SU-DHL-6 (cell line): Measurements from ENCODE around the gene MMP24.

Experiments used
- H2AFZ ChIP-seq: fragments of 200-600 bp; sonication (generic); 2 replicates; pipeline ENCODE4 v1.6.1; 2014; ENCODE audit warnings: low read depth, mild to moderate bottlenecking, moderate library complexity, mixed read lengths, antibody characterized with exemption, low read length; ENCODE audit not compliant: severe bottlenecking
- H3F3A ChIP-seq: fragments of 200-600 bp; shearing (Covaris generic); 2 replicates; pipeline ENCODE4 v1.6.0; 2016; ENCODE audit warnings: antibody characterized with exemption, mild to moderate bottlenecking; ENCODE audit not compliant: insufficient read depth
- H3K27ac ChIP-seq: fragments of 200-600 bp; sonication (generic); 2 replicates; pipeline ENCODE4 v1.5.1; 2016; ENCODE audit warnings: low read depth, mild to moderate bottlenecking, low read length, moderate library complexity, mixed read lengths
- H3K27me3 ChIP-seq: fragments of 200-600 bp; sonication (generic), shearing (Covaris generic); 2 replicates; pipeline ENCODE4 v1.6.0; 2014; ENCODE audit warnings: mild to moderate bottlenecking, low read length
- H3K36me3 ChIP-seq: fragments of 200-600 bp; sonication (generic); 2 replicates; pipeline ENCODE4 v1.6.1; 2014; ENCODE audit warnings: mild to moderate bottlenecking, low read length, mixed read lengths
- H3K4me2 ChIP-seq: fragments of 300-600, 200-600 bp; shearing (Covaris generic), sonication (generic); 2 replicates; pipeline ENCODE4 v1.6.0; 2014; ENCODE audit warnings: low read length, low read depth, mild to moderate bottlenecking; ENCODE audit not compliant: poor library complexity, severe bottlenecking
- H3K4me3 ChIP-seq: fragments of 200-600 bp; sonication (generic); 2 replicates; pipeline ENCODE4 v1.5.1; 2014; ENCODE audit warnings: antibody characterized with exemption, low read length, mild to moderate bottlenecking, mixed read lengths; ENCODE audit not compliant: insufficient read depth, poor library complexity, severe bottlenecking
- H3K79me2 ChIP-seq: fragments of 200-600 bp; sonication (generic); 2 replicates; pipeline ENCODE4 v1.6.1; 2014; ENCODE audit warnings: mild to moderate bottlenecking, low read length, moderate library complexity; ENCODE audit not compliant: insufficient read depth
- H3K9ac ChIP-seq: fragments of 200-600 bp; sonication (generic); 2 replicates; pipeline ENCODE4 v1.7.0; 2014; ENCODE audit warnings: mild to moderate bottlenecking, low read length
- H3K9me2 ChIP-seq: fragments of 200-600 bp; sonication (generic); replicated peaks from 2 replicates; pipeline ENCODE4 v1.6.1; 2014; ENCODE audit warnings: low read length; ENCODE audit not compliant: insufficient read depth
- H3K9me3 ChIP-seq: fragments of 200-600 bp; sonication (generic); 2 replicates; pipeline ENCODE4 v1.6.1; 2014; ENCODE audit warnings: low read length, mixed read lengths; ENCODE audit not compliant: insufficient read depth
- H4K20me1 ChIP-seq: fragments of 200-600 bp; sonication (generic); 2 replicates; pipeline ENCODE4 v1.6.1; 2014; ENCODE audit warnings: low read depth, mild to moderate bottlenecking, antibody characterized with exemption, low read length, moderate library complexity, mixed read lengths
- EZH2phosphoT487 ChIP-seq: fragments of 200-600 bp; sonication (generic), shearing (Covaris generic); conservative IDR thresholded peaks from 2 replicates; pipeline ENCODE4 v1.6.1; 2018; ENCODE audit warnings: mild to moderate bottlenecking, antibody characterized with exemption, low read length, moderate library complexity, mixed read lengths
- TF ChIP-seq, protein P1 (sequence below): fragments of 200-600 bp; sonication (generic); IDR thresholded peaks from one replicate; pipeline ENCODE4 v1.5.1; 2017; ENCODE audit warnings: antibody characterized with exemption, mild to moderate bottlenecking, low read length, moderate library complexity; ENCODE audit not compliant: insufficient read depth, poor library complexity, severe bottlenecking

The MMP24 gene

DNA sequence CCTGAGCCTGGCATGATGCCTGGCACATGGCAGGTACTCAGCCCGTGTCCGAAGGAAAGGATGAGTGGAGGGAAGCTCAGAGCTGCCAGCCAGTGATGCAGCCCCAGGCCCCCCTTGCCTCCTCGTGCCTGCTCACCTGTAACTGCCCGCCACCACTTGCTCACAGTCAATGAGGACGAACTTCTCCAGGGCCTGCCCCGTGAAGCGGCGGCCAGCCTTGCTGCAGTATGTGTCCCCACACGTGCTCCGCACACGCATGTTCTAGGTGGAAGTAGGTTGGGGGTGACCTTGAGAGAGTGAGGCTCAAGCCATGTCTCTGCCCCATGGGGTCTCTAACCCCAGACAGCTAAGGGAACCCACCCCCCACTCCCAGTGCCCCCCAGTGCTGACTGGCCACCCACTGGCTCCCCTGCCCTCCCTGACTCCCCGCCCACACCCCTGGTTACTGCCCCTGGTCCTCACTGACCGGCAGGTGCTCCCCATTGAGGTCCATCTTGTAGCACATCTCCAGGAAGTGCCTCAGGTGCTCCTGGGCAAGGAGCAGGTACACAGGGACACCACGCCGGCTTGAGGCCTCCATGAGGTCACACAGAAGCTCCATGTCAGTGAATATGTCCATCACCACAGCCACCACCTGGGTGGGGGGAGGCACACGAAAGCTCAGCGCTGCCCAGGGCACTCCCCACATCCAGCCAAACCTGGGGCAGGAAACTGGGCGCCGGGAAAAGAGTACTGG lies 62.0 kb downstream of the MMP24 start:
- no peak overlapping the region for H3K4me3 ChIP-seq
- H3K9me3 ChIP-seq, result no peaks in the 10 kb centered on the region
- H3K79me2 ChIP-seq, result peaks cover 10% of the 10 kb centered on the region
- H4K20me1 ChIP-seq, result no peaks in the 10 kb centered on the region
- no peaks in the 10 kb centered on the region for H3K9me2 ChIP-seq
- no peaks in the 10 kb centered on the region for H3K27me3 ChIP-seq
- no peak overlapping the region for H3K9ac ChIP-seq
- no peak overlapping the region for H3K4me2 ChIP-seq
- no peaks in the 10 kb centered on the region for H3K36me3 ChIP-seq
- no peak overlapping the region for H3K27ac ChIP-seq
- no peaks in the 10 kb centered on the region; the same call in 1 of the 2 replicates for H3F3A ChIP-seq
- TF ChIP-seq, protein P1, sequence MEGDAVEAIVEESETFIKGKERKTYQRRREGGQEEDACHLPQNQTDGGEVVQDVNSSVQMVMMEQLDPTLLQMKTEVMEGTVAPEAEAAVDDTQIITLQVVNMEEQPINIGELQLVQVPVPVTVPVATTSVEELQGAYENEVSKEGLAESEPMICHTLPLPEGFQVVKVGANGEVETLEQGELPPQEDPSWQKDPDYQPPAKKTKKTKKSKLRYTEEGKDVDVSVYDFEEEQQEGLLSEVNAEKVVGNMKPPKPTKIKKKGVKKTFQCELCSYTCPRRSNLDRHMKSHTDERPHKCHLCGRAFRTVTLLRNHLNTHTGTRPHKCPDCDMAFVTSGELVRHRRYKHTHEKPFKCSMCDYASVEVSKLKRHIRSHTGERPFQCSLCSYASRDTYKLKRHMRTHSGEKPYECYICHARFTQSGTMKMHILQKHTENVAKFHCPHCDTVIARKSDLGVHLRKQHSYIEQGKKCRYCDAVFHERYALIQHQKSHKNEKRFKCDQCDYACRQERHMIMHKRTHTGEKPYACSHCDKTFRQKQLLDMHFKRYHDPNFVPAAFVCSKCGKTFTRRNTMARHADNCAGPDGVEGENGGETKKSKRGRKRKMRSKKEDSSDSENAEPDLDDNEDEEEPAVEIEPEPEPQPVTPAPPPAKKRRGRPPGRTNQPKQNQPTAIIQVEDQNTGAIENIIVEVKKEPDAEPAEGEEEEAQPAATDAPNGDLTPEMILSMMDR, result no peak
- no peak for TF ChIP-seq EZH2phosphoT487
- no peak overlapping the region for H2AFZ ChIP-seq

DNA sequence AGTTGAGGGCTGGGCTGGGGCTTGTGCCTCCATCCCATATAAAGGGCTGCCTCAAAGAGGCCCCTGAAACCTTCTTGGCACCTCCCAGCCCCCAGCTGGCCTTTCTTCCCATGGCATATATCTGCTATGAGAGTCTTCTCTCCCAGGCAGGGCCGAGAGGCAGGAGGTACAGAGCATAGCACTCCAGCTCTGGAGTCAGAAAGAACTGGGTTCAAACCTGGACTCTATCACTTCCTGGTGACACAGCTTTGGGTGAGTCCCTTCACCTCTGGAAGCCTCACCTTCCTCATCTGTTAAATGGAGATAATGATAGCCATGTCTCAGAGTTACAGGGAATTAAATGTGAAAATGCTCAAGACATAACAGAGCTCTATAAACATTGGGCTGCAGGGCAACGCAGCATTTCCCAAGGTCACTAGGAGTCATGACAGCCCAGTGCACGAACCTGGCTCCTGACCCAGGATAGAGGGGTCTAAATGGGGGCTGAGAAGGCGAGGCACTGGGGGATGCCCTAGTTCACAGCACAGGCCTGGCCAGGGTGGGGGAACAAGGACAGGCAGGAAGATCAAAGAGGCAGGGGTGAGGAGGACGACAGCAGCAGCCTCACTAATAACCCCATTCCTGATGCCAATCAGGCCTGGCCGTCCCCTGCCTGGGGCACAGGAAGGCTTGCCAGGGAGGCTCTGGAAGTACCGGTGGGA lies 63.8 kb downstream of the MMP24 start:
- H3K27ac ChIP-seq, result no peak overlapping the region
- H3K79me2 ChIP-seq, result no peaks in the 10 kb centered on the region

DNA sequence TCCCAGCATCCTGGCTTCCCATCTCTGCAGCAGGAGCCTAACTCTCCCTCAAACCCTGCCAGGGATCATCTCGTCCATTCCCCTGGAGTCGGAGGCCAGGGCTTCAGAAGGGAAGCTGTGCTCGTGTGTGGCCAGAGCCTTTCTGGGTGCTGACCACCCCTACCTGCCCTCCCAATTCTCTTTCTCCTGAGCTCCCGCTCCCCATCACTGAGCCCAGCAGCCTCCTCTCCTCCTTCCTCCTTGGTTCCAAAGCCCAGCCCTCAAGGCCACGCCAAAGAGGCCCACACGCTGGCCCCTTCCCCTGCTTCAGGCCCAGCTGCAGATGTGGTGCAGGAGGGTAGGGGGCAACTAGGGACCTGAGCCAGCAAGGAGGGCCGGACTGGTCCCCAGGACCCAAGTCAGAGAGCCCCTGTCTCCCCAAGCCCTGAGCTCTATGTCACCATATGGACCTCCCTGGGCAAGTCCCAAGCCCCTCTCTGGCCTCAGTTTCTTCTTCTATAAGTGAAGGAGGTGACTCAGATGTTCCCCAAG lies 64.5 kb downstream of the MMP24 start:
- no peak overlapping the region for H3K9ac ChIP-seq
- H3K27me3 ChIP-seq, result no peaks in the 10 kb centered on the region
- H4K20me1 ChIP-seq, result no peaks in the 10 kb centered on the region
- no peaks in the 10 kb centered on the region for H3K36me3 ChIP-seq
- no peaks in the 10 kb centered on the region for H3F3A ChIP-seq
- H3K9me2 ChIP-seq, result no peaks in the 10 kb centered on the region
- no peak overlapping the region for H3K4me3 ChIP-seq
- no peak overlapping the region for H2AFZ ChIP-seq
- no peak overlapping the region for H3K4me2 ChIP-seq
- TF ChIP-seq, protein P1, result no peak
- TF ChIP-seq EZH2phosphoT487, result no peak
- no peak overlapping the region for H3K27ac ChIP-seq
- no peaks in the 10 kb centered on the region for H3K9me3 ChIP-seq
- no peaks in the 10 kb centered on the region for H3K79me2 ChIP-seq

More for the DNA sequence above, 63.8 kb downstream of the MMP24 start:
- H3K36me3 ChIP-seq, result no peaks in the 10 kb centered on the region
- no peak for TF ChIP-seq EZH2phosphoT487
- TF ChIP-seq, protein P1, result no peak
- H3K9me3 ChIP-seq, result no peaks in the 10 kb centered on the region
- no peak overlapping the region for H3K9ac ChIP-seq
- no peaks in the 10 kb centered on the region for H3K9me2 ChIP-seq
- no peaks in the 10 kb centered on the region for H4K20me1 ChIP-seq
- no peak overlapping the region for H3K4me2 ChIP-seq
- no peaks in the 10 kb centered on the region for H3K27me3 ChIP-seq
- H2AFZ ChIP-seq, result no peak overlapping the region
- no peak overlapping the region for H3K4me3 ChIP-seq
- no peaks in the 10 kb centered on the region; the same call in 1 of the 2 replicates for H3F3A ChIP-seq
